Suprapubic skin (tissue), 4 donors: ENCODE data around the gene LRRIQ3.

Experiments used
- POLR2A ChIP-seq, 2 donors: fragments of 450-650 bp; IDR thresholded peaks; one replicate each; pipeline ENCODE4 v1.6.1; 2017; ENCODE audit warnings: antibody characterized with exemption in 2 of 2, mild to moderate bottlenecking in 2 of 2, moderate library complexity in 2 of 2
- POLR2AphosphoS5 ChIP-seq, 3 donors: sonication (generic); formaldehyde crosslinking; IDR thresholded peaks; one replicate each; pipeline ENCODE4 v1.6.1; 2017; ENCODE audit warnings: antibody characterized with exemption in 3 of 3
- TF ChIP-seq, protein P1 (sequence below), 2 donors: fragments of 200-600 bp in 1 of 2; fragments of 450-650 bp in 1 of 2; sonication (generic) in 1 of 2; IDR thresholded peaks; one replicate each; pipeline ENCODE4 v1.5.1; 2016 to 2019; ENCODE audit warnings: antibody characterized with exemption in 2 of 2, mild to moderate bottlenecking in 1 of 2, moderate library complexity in 1 of 2

- TF ChIP-seq POLR2AphosphoS5 (IDR thresholded peaks at IDR 0.05) (no peak), POLR2A (IDR thresholded peaks at IDR 0.05) (no peak)
- TF ChIP-seq, protein P1, sequence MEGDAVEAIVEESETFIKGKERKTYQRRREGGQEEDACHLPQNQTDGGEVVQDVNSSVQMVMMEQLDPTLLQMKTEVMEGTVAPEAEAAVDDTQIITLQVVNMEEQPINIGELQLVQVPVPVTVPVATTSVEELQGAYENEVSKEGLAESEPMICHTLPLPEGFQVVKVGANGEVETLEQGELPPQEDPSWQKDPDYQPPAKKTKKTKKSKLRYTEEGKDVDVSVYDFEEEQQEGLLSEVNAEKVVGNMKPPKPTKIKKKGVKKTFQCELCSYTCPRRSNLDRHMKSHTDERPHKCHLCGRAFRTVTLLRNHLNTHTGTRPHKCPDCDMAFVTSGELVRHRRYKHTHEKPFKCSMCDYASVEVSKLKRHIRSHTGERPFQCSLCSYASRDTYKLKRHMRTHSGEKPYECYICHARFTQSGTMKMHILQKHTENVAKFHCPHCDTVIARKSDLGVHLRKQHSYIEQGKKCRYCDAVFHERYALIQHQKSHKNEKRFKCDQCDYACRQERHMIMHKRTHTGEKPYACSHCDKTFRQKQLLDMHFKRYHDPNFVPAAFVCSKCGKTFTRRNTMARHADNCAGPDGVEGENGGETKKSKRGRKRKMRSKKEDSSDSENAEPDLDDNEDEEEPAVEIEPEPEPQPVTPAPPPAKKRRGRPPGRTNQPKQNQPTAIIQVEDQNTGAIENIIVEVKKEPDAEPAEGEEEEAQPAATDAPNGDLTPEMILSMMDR (IDR thresholded peaks at IDR 0.05) = no peak
These were observed 192.4 kb downstream of the LRRIQ3 start for GRCh38 chr1:74005533-74005932.
